H1 (cell line): ENCODE data around the gene KDM5A. TPM values are rescaled to one million over a fixed set of nuclear protein-coding genes. Genes with fewer than 3 reads are reported as not detected.

Experiments
- ASH2L ChIP-seq: fragments of 200-600, 300-600 bp; sonication (generic); IDR thresholded peaks from one replicate; pipeline ENCODE4 v1.7.1; 2017; ENCODE audit warnings: low read length
- BACH1 ChIP-seq: IDR thresholded peaks from 2 replicates; pipeline ENCODE4 v1.6.1; 2012; ENCODE audit warnings: low read length, improper control_type of control experiment
- BRCA1 ChIP-seq: IDR thresholded peaks from 2 replicates; pipeline ENCODE4 v1.6.1; 2012; ENCODE audit warnings: low read depth, low read length, improper control_type of control experiment
- E2F6 ChIP-seq: IDR thresholded peaks from 2 replicates; pipeline ENCODE4 v1.6.1; 2012; ENCODE audit warnings: inconsistent platforms
- polyA plus RNA-seq, 7 experiments: library from polyadenylated mRNA; depleted of rRNA in 3 of 7; stranded (reverse) in 5 of 7; unstranded in 2 of 7; fragments of >200 nt in 5 of 7; fragments of 200-250 nt in 2 of 7; gene quantifications; 1 replicate in 5 of 7; 2 replicates in 1 of 7; 4 replicates in 1 of 7; pipeline versions ENCODE4 v1.2.1 to v1.2.3, GENCODE V29; 2011 to 2013; ENCODE audit warnings: missing spikeins in 2 of 7, mixed read lengths in 2 of 7
- total RNA-seq: library from RNA; stranded (reverse); fragmentation: NEBNext Ultra II Directional; extraction: Animal tissue kit (Norgen Biotek cat#: 25700); gene quantifications from 2 replicates; pipeline ENCODE4 v1.2.1, GENCODE V29; 2021

Gene KDM5A
- total and polyA plus RNA-seq, 2 of the 8 experiments (the other 6 are each of a cell fraction or from before 2014, with no cell fraction given) = 6.3 to 36.9 TPM

DNA sequence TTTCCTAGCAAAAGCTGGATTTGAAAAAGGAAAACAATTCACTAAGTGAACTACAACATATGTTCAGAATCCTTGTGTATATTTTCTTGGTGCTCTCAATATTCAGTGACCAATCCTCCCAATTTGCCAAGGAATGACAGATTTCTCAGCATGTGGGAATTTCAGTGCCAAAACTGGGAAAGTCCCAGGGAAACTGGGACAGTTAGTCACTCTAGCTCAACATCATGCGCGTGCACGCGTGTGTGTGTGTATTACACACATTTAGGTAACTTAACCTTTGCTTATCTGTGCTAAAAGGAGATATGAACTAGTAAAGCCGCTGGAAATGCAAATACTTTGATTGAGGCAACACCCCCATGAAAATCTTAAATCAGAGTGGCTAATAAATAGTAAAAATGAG is 100.4 kb downstream of the KDM5A start (continued):
- no peak for TF ChIP-seq E2F6
- TF ChIP-seq BRCA1 = no peak
- no peak for TF ChIP-seq ASH2L
- no peak for TF ChIP-seq BACH1
- TF ChIP-seq, all 59 proteins: peak for 0
